Mucosa of gallbladder (tissue), 1 donor: Measurements from ENCODE around the gene KRTAP16-1. TPM values are rescaled to one million over a fixed set of nuclear protein-coding genes. Genes with fewer than 3 reads are reported as not detected.
"Not testable (repeated sequence)": the region's sequence is repeated elsewhere in the genome, so short reads cannot be mapped to it uniquely, and the experiment has no call there.

Experiments
- DNase-seq: peaks from one replicate; pipeline ENCODE4 v3.0.0-alpha.2; 2020; ENCODE audit warnings: low spot score
- total RNA-seq: library from RNA; stranded (reverse); gene quantifications from one replicate; pipeline ENCODE4 v1.2.1, GENCODE V29; 2021
- donor health status: DM: no; HTN: no; CAD: no.

Gene KRTAP16-1
- total RNA-seq, 1 donor from 2014 or later: not detected

DNA sequence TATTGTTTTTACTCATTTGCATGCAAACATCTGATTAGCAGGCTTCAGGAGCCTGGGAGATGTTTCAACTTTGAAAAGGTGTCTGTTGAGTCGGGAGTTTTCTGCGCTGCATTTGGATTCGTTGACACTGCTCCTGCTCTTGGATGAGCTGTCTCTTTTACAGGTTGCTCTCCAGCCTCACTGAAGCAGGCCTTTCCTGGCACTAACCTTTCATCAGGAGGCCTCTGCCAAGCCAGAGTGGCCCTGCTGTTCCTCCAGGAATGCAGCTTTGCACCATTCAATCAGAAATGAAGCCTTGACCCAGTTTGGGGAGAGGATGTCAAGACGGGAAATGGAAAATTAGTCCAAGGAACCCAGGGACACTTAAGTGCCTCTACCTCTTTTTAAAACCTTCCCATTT lies 6.1 kb downstream of the KRTAP16-1 start:
- DNase-seq: no peak

DNA sequence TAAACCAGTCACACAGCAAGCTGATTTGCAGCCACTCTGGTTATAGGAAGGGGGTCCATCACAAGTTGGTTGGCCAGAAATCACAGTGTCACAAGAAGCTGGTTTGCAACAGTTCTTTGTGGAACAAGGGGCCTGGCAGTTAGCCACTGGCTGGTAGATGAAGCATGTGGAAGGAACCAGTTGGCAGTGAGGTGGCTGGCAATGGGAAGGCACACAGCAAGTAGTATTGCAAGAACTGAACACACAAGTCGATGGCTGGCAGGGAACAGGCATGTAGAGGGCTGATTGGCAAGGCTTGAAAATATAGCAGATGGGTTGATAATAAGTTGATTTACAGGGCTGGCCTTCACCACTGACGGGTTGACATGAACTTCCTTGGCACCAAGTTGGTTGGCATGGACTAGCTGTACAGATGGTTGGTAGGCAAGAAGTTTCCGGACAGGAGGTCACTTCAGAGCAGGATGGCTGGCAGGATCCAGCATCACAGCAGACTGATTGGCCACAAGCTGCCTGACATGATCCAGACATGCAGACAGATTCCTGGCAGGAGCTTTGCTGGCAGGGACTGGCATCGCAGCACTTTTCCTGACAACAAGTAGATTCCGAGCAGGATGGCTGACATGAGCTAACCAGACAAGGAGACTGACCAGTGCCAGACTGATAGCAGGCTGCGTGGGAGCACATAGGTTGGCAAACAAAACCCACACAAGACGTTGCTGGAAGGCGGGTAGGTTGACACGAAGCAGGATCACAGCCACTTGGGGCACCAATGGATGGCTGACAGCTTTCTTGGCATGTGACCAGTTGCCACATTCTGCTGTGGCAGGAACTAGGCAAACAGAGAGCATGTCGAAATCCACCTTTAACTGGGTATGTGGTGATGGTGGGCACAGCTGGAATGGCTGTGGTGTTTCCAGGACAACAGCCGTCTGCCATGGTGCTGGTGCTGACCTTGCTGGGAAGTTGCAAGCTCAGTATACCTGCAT lies 6.9 kb downstream of the KRTAP16-1 start, which contains the start of gene KRTAP29-1:
Gene KRTAP29-1 (minus strand): TSS at position 936 of the 986 bp plus-strand sequence. CDS start 0 bp downstream, at position 936.
- DNase-seq: no peak

DNA sequence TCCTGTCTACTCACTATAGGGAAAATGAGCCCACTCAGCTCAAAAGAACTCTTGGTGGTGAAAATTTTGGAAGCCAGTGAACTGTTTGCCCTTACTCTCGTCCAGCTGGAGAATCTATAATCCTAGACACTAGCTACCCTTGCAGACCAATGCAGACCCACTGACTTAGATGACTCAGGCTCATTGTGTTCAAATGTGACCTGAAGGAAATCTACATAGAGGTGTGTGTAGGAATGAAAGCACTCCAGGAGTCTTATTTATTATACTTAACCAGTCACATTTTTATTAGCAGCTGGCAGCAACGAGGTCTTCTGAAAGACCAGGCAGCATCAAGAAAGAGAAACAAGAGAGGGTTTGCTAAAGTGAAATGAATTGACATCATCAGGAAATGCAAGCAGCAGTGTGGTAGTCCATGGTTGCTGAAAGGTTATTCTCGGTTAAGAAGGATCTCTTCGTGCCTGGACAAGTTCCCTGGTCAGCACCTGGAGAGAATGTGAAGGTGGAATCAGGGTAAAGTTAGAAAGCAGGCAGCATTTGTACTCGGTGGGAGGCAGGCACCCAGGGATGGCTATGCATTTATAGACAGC lies 7.8 kb downstream of the KRTAP16-1 start:
- DNase-seq: no peak

DNA sequence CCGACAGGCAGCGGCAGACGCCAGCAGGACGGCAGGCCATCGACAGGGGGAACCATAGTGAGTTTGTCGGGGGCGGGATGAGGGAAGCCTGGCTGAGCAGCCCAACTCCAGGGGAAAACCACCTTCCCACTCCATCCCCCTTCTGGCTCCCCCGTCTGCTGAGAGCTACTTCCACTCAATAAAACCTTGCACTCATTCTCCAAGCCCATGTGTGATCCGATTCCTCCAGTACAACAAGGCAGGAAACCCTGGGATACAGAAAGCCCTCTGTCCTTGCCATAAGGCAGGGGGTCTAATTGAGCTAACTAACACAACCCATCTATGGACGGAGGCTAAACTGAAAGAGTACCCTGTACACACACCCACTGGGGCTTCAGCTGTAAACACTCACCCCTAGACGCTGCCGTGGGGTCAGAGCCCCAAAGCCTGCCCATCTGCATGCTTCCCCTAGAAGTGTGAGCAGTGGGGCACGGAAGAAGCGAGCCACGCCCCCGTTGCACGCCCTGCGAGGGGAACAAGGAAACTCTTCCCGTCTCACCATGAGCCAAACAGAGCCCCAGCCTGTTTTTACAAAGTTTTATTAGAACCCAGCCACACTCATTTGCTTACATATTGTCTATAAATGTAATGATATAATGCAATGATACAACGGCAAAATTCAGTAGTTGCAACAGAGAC lies 10.5 kb downstream of the KRTAP16-1 start:
- DNase-seq: no peak

DNA sequence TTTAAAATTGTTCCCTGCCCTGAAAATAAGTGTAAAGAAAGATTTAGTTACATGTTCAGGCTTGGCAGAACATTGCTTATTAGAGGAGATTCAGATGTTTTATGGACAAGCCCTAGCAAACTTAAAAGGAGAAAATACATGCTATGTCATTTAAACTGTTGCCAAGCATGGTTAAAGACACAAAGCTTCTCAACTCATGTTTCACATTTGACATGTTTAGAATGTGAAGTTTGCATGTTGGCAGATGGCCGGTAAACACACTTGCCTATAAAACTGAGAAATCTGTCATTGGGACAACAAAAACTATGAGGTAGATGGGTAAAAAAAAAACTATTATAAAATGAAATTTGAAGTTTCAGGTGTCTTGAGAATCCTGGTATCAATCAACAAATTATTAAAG lies 12.3 kb downstream of the KRTAP16-1 start:
- no peak for DNase-seq

DNA sequence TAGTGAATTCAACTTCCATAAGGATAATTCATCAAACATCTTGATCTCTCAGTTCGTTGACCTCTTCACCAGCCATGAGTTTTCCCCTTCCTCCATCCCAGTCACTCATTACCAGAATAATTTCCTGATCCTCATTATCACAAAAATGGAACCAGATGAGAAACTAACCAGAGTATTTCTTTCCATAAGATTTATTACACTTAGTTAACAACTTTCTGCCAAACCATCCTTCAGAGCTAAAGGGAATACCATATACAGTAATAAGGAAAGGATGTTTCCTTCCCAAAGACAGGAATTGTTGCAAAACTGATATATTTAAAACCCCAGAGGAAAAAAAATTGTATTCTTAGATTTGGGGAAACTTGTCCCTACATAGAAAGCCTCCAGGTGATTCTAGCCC lies 15.1 kb downstream of the KRTAP16-1 start:
- DNase-seq: no peak

DNA sequence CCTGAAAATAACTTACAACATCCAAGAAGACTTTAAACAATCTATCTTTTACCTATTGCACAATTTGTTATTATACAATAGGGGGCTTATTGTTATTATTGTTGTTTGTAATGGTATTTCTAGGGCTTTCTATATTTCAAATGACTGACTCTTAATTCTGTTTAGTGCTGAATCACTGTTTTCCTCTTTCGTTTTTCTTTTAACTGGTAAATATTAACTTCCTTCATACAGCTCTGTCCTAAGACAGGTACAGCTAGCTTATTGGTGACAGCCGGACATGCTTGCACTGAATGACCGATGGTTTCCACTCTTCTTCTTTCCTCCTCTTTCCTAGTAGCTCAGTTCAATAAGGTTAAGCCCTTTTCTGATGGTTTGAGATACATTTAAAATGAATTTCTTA lies 22.1 kb downstream of the KRTAP16-1 start:
- no peak for DNase-seq

DNA sequence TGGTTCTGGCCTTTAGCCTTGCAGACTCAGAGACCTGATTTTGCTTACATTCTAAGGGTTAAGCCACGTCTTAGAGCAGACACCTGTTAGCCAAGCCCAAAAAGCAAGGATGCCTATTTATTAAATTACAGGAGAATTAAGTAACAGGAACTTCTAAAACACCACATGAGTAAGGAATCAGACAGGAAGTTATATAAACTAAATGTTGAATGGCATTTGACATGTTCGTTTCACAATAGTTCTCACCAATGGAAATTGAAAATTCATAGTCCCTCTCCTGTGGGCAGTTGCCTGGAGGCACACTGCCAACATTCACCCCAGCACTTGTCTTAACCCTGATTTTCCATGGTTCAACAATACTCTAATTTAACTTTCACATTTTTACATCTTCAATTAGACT lies 24.6 kb downstream of the KRTAP16-1 start:
- no peak for DNase-seq

DNA sequence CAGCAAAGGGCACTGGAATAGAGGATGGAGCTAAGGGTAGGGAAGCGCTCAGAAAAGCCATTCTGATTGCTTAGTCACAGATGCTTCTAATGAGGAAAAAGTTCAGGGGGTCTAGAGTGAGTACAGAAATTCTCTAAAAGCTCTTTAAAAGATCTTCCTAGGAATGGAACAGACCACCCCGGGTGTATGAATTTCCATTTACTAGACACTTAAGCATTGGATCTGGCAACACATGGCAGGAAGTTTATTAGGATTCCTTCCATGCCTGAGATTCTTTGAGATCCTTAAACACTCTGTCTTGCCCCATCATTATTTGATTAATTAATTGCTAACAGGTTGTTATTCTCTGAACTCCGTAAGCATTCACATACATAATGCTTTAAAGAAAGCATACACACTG lies 25.1 kb downstream of the KRTAP16-1 start:
- no peak for DNase-seq

DNA sequence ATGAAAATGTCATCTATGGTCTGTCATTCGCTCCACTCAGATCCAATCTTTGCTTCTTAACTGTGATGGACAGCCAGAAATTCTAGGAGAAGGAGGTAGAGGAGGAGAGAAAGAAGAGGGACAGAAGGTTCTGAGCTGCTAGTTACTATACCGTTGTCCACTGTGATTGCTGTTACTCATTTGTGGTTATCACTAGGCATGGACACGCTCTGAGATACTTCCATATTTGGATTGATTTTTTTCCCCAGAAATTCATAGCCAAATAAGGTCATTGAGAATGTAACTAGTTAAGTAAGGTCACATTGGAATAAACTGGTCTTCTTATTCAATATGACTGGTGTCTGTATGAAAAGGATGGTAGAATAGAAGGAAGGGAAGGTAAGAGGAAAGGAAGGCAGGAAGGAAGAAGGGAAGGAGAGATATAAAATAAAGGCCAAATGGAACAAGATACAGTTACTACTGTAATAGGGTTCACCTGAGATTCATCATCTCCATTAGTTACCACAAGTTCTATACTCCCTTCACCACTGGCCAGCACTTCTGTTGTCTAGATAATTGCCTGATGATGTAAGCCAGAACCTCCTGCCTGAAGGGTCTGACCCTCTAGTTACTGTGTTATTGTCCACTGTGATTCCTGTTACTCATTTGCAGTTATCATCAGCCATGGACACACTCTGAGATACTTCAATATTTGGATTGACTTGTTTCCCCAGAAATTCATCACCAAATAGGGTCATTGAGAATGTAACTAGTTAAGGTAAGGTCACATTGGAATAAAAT lies 30.7 kb downstream of the KRTAP16-1 start:
- DNase-seq: no peak

DNA sequence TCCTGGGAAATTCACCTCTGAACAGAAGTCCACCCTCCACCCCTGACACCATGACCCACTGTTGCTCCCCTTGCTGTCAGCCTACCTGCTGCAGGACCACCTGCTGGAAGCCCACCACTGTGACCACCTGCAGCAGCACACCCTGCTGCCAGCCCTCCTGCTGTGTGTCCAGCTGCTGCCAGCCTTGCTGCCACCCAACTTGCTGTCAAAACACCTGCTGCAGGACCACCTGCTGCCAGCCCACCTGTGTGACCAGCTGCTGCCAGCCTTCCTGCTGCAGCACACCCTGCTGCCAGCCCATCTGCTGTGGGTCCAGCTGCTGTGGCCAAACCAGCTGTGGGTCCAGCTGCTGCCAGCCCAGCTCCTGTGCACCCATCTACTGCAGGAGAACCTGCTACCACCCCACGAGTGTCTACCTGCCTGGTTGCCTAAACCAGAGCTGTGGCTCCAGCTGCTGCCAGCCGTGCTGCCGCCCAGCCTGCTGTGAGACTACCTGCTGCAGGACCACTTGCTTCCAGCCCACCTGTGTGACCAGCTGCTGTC lies 33.4 kb downstream of the KRTAP16-1 start, which contains the start of gene KRTAP9-7:
Gene KRTAP9-7 (plus strand): TSS at position 51 of the 543 bp plus-strand sequence. CDS start 0 bp downstream, at position 51.
- not testable (repeated sequence) for DNase-seq

DNA sequence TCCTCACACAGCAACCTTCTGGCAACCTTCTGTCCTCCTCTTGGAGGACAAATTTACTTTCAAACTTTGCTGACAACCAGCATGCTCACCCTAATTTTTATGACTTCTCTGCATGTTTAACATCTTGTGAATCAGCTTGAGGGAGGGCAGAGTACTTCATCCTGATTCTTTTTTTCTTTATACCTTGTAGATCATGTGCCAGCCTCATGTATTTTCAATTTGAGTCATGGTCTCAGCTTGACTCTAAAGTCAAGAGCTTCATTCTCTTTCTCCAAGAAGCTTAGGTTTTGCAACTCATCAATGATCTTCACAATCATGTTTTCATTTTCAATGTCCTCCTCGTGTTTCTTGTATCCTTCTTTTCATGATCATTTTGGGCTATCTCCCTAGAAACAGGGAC lies 37.3 kb downstream of the KRTAP16-1 start:
- DNase-seq: no peak

DNA sequence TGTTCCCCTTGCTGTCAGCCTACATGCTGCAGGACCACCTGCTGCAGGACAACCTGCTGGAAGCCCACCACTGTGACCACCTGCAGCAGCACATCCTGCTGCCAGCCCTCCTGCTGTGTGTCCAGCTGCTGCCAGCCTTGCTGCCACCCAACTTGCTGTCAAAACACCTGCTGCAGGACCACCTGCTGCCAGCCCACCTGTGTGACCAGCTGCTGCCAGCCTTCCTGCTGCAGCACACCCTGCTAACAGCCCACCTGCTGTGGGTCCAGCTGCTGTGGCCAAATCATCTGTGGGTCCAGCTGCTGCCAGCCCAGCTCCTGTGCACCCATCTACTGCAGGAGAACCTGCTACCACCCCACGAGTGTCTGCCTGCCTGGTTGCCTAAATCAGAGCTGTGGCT lies 37.8 kb downstream of the KRTAP16-1 start:
- DNase-seq: not testable (repeated sequence)

DNA sequence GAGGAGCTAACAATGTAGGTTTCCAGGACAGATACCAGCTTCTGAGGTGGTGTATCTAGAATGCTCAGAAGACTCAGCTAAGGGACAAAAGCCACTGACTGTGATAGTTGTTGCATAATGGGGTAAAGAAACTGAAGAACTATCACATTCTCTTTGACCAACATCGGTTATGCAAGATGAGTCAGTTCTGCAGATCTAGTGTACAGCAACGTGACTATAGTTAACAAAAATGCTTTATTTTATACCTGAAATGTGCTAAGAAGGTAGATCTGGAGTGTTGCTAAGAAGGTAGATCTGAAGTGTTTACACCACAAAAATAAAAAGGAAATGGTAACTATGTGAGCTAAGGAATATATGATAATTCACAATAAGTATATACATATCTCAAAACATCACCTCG lies 41.4 kb downstream of the KRTAP16-1 start:
- DNase-seq: no peak

DNA sequence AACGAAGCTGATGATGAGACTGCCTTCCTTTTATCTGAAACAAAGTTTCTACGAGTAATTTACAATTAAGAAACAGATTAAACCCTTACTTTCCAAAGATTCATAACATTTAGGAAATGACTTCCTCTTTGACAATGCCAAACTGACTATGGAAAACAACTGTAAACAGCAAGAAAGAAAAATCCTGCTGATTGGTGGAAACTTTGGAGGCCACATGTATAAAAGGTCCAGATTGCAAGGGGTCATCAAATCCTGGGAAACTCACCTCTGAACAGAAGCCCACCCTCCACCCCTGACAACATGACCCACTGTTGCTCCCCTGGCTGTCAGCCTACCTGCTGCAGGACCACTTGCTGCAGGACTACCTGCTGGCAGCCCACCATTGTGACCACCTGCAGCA lies 44.0 kb downstream of the KRTAP16-1 start, which contains the start of gene KRTAP9-6:
Gene KRTAP9-6 (plus strand): TSS at position 301 of the 400 bp plus-strand sequence. CDS start 0 bp downstream, at position 301.
- DNase-seq: no peak

DNA sequence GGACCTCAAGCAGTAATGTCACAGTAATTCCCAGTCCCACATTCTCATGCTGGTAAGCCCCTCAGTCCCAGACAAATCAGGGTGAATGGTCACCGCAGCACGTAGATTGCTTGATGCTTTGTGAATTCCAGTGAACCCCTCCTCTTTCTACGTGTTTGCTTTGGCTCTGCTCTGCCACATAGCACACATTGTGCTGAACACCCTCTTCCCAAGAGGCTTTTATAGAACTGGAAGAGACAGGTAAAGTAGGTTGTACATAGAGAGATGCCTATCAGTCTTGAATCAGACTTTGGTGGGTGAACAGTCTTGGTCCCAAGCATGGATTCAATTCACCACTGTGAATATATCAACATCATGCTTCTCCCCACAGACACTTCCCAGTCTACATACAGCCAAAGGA lies 44.5 kb downstream of the KRTAP16-1 start:
- DNase-seq: no peak

DNA sequence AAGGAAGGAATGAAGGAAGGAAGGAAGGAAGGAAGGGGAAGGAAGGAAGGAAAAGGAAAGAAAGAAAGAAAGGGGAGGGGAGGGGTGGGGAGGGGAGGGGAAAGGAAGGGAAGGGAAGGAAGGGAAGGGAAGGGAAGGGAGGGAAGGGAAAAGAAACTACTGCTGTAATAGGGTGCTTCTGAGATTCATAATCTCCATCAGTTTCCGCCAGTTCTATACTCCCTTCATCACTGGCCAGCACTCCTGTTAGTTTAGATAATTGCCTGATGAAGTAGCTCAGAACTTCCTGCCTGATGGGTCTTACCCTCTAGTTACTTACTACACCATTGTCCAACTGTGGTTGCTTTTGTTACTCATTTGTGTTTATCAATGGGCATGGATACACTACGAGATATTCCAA lies 45.9 kb downstream of the KRTAP16-1 start:
- no peak for DNase-seq

DNA sequence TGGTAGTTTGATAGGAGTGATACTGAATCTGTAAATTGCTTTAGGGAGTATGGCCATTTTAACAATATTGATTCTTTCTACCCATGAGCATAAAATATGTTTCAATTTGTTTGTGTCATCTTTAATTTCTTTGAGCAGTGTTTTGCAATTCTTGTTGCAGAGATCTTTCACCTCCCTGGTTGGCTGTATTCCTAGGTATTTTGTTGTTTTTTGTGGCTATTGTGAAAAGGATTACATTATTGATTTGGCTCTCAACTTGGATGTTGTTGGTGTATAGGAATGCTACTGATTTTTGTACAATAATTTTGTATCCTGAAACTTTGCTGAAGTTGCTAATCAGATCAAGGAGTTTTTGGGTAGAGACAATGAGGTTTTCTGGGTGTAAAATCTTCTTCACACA lies 50.7 kb downstream of the KRTAP16-1 start:
- no peak for DNase-seq
